Fibroblast of skin of right quadriceps (primary cell): ENCODE measurements around the gene C9orf72.
A peak's percentile ranks its signal among the peaks of the same experiment; 100 is the strongest.
"Not testable (repeated sequence)": the region's sequence is repeated elsewhere in the genome, so short reads cannot be mapped to it uniquely, and the experiment has no call there.

ENCODE experiments used
- DNase-seq: peaks from one replicate; pipeline ENCODE4 v3.0.0-alpha.2; 2013

The C9orf72 gene

DNA sequence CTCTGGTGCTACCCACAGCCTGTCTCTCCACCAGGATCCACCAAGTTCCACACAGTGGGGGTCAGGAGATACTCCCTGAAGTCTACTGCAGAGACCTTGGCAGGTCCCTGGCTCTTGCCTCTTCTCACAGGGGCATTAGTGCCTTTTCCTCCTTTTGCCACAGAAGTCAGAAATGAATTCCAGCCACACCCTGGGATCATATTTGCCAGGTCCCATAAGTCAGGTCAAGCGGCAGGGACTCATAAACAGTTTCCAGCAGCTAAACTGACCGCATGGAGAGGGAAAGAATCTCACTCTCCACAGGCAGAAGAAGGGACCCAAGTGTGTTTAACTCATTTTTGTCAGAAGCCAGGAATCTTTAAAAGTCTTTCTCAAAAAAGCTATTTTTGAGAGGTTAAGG, 62.5 kb downstream of the C9orf72 start:
- DNase-seq: no peak

GRCh38 chr9:27506981-27507380, 66.3 kb downstream of the C9orf72 start:
- no peak for DNase-seq

- DNase-seq: no peak
These were observed 67.5 kb downstream of the C9orf72 start for GRCh38 chr9:27505744-27506161.

DNA sequence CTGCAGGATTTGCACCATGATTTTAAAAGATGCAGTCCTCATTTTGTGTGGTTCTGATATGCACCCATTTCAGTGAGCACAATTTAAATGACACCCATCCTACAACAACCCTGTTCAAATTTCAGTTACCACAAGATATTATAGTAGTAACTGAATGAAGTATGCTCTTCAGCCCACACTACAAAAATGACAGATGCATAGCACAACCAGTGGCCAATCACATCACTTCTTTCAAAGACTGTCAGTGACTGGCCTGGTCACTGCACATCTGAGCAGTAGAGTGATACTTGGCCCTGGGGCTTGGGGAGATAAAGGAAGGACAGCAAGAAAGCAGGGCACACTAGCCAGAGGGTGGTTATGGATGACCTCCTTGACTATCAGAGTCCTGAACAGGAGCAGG, 69.0 kb downstream of the C9orf72 start:
- no peak for DNase-seq

GRCh38 chr9:27503623-27504022, 69.7 kb downstream of the C9orf72 start:
- no peak for DNase-seq

DNA sequence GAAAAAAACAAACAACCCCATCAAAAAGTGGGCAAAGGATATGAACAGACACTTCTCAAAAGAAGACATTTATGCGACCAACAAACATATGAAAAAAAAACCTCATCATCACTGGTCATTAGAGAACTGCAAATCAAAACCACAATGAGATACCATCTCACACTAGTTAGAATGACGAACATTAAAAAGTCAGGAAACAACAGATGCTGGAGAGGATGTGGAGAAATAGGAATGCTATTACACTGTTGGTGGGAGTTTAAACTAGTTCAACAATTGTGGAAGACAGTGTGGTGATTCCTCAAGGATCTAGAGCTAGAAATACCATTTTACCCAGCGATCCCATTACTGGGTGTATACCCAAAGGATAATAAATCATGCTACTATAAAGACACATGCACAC, 72.4 kb downstream of the C9orf72 start:
- DNase-seq: not testable (repeated sequence)

- DNase-seq: peak; percentile 43
These were observed 73.8 kb downstream of the C9orf72 start for GRCh38 chr9:27499451-27499850.

GRCh38 chr9:27497883-27498417, 75.3 kb downstream of the C9orf72 start:
- no peak for DNase-seq
